HEK293 (cell line): Measurements from ENCODE around the gene VSTM4.

Experiments used
- CTCF ChIA-PET: fragments of 350-600 bp; formaldehyde crosslinking; extraction: SDS; loops from one replicate; lab custom pipeline; 2021; ENCODE audit warnings: antibody characterized with exemption; lab: Yijun Ruan, JAX
- POLR2A ChIA-PET: fragments of 300-600 bp; formaldehyde crosslinking; extraction: SDS; loops from one replicate; lab custom pipeline; 2020; ENCODE audit warnings: antibody characterized with exemption, inconsistent platforms; lab: Yijun Ruan, JAX
- H3K27ac ChIP-seq: fragments of 200-500 bp; sonication (Bioruptor generic); 2 replicates; pipeline ENCODE4 v1.5.1; 2014; ENCODE audit warnings: low read depth, low read length, control low read depth, inconsistent platforms; ENCODE audit errors: extremely low read depth
- H3K36me3 ChIP-seq, 2 experiments: fragments of 200-500 bp in 1 of 2; sonication (Bioruptor generic) in 1 of 2; 1 replicate in 1 of 2; 2 replicates in 1 of 2; pipeline ENCODE4 v1.5.1; 2014 to 2017; ENCODE audit warnings: inconsistent platforms in 2 of 2, low read length in 2 of 2; ENCODE audit not compliant: control insufficient read depth in 2 of 2, insufficient read depth in 1 of 2
- H3K4me1 ChIP-seq: fragments of 200-500 bp; sonication (Bioruptor generic); 2 replicates; pipeline ENCODE4 v1.5.1; 2014; ENCODE audit warnings: mild to moderate bottlenecking, low read length, inconsistent platforms; ENCODE audit not compliant: control insufficient read depth, insufficient read depth
- H3K4me3 ChIP-seq: 2 replicates; pipeline ENCODE4 v1.5.1; 2011; ENCODE audit warnings: low read depth, mild to moderate bottlenecking, control low read depth, low read length, moderate library complexity
- H3K9me3 ChIP-seq: fragments of 200-500 bp; sonication (Bioruptor generic); 2 replicates; pipeline ENCODE4 v1.5.1; 2014; ENCODE audit warnings: low read depth, low read length, inconsistent platforms; ENCODE audit not compliant: control insufficient read depth, insufficient read depth
- GLI4 ChIP-seq: fragments of 450-650 bp; formaldehyde crosslinking; IDR thresholded peaks from 2 replicates; pipeline ENCODE4 v1.5.1; 2016; ENCODE audit warnings: missing biosample characterization, missing genetic modification characterization
- HOXD13 ChIP-seq: sonication (generic); formaldehyde crosslinking; IDR thresholded peaks from 2 replicates; pipeline ENCODE4 v1.8.0; 2022; ENCODE audit warnings: missing genetic modification reagents, borderline replicate concordance
- IKZF3 ChIP-seq: fragments of 450-650 bp; IDR thresholded peaks from 2 replicates; pipeline ENCODE4 v1.5.0; 2018; ENCODE audit warnings: missing biosample characterization, mild to moderate bottlenecking, missing genetic modification characterization, moderate library complexity
- MEIS1 ChIP-seq: sonication (generic); formaldehyde crosslinking; IDR thresholded peaks from 2 replicates; pipeline ENCODE4 v1.8.1; 2022; ENCODE audit warnings: missing genetic modification reagents, mild to moderate bottlenecking, borderline replicate concordance
- SALL2 ChIP-seq: fragments of 450-650 bp; formaldehyde crosslinking; IDR thresholded peaks from 2 replicates; pipeline ENCODE4 v1.5.0; 2017; ENCODE audit warnings: missing biosample characterization, mild to moderate bottlenecking, missing genetic modification characterization, borderline replicate concordance
- YY2 ChIP-seq: fragments of 450-650 bp; formaldehyde crosslinking; IDR thresholded peaks from 2 replicates; pipeline ENCODE4 v1.5.1; 2016; ENCODE audit warnings: missing biosample characterization, missing genetic modification characterization
- ZBTB17 ChIP-seq: fragments of 450-650 bp; formaldehyde crosslinking; IDR thresholded peaks from 2 replicates; pipeline ENCODE4 v1.5.1; 2016; ENCODE audit warnings: missing biosample characterization, missing genetic modification characterization
- ZEB2 ChIP-seq: fragments of 450-650 bp; formaldehyde crosslinking; IDR thresholded peaks from 2 replicates; pipeline ENCODE4 v1.5.1; 2016; ENCODE audit warnings: missing biosample characterization, missing genetic modification characterization
- ZIC2 ChIP-seq: fragments of 450-650 bp; formaldehyde crosslinking; IDR thresholded peaks from 2 replicates; pipeline ENCODE4 v1.5.1; 2016; ENCODE audit warnings: missing biosample characterization, missing genetic modification characterization
- ZNF335 ChIP-seq: fragments of 450-650 bp; formaldehyde crosslinking; conservative IDR thresholded peaks from 2 replicates; pipeline ENCODE4 v1.5.1; 2016; ENCODE audit warnings: missing biosample characterization, missing genetic modification characterization
- ZNF394 ChIP-seq: fragments of 450-650 bp; formaldehyde crosslinking; IDR thresholded peaks from 2 replicates; pipeline ENCODE4 v1.5.1; 2016; ENCODE audit warnings: missing biosample characterization, missing genetic modification characterization, mild to moderate bottlenecking, moderate library complexity, borderline replicate concordance
- ZNF473 ChIP-seq: fragments of 450-650 bp; formaldehyde crosslinking; IDR thresholded peaks from 2 replicates; pipeline ENCODE4 v1.5.1; 2017; ENCODE audit warnings: missing biosample characterization, missing genetic modification characterization
- ZNF501 ChIP-seq: fragments of 450-650 bp; formaldehyde crosslinking; IDR thresholded peaks from 2 replicates; pipeline ENCODE4 v1.5.1; 2016; ENCODE audit warnings: missing biosample characterization, missing genetic modification characterization
- ZNF544 ChIP-seq: fragments of 450-650 bp; formaldehyde crosslinking; IDR thresholded peaks from 2 replicates; pipeline ENCODE4 v1.5.0; 2017; ENCODE audit warnings: missing biosample characterization, missing genetic modification characterization
- ZNF560 ChIP-seq: fragments of 450-650 bp; formaldehyde crosslinking; IDR thresholded peaks from 2 replicates; pipeline ENCODE4 v1.5.1; 2017; ENCODE audit warnings: missing biosample characterization, missing genetic modification characterization, borderline replicate concordance
- ZNF596 ChIP-seq: fragments of 450-650 bp; IDR thresholded peaks from 2 replicates; pipeline ENCODE4 v1.5.0; 2018; ENCODE audit warnings: missing biosample characterization, mild to moderate bottlenecking, missing genetic modification characterization, moderate library complexity
- ZNF629 ChIP-seq: fragments of 450-650 bp; formaldehyde crosslinking; IDR thresholded peaks from 2 replicates; pipeline ENCODE4 v1.5.1; 2017; ENCODE audit warnings: missing biosample characterization, missing genetic modification characterization
- ZNF843 ChIP-seq: fragments of 450-650 bp; formaldehyde crosslinking; IDR thresholded peaks from 2 replicates; pipeline ENCODE4 v1.5.1; 2016; ENCODE audit warnings: missing biosample characterization, missing genetic modification characterization
- ZSCAN16 ChIP-seq: fragments of 450-650 bp; formaldehyde crosslinking; IDR thresholded peaks from 2 replicates; pipeline ENCODE4 v1.5.1; 2016; ENCODE audit warnings: missing biosample characterization, missing genetic modification characterization
- TF ChIP-seq, protein P1 (sequence below): fragments of 450-650 bp; formaldehyde crosslinking; IDR thresholded peaks from 2 replicates; pipeline ENCODE4 v1.5.1; 2016; ENCODE audit warnings: missing biosample characterization, missing genetic modification characterization
- TF ChIP-seq, protein P2 (sequence below): fragments of 450-650 bp; IDR thresholded peaks from 2 replicates; pipeline ENCODE4 v1.5.1; 2018; ENCODE audit warnings: missing biosample characterization, missing genetic modification characterization
- TF ChIP-seq, protein P3 (sequence below): IDR thresholded peaks from 2 replicates; pipeline ENCODE4 v1.6.1; 2011; ENCODE audit warnings: mild to moderate bottlenecking, low read depth, low read length, borderline replicate concordance

VSTM4 gene

DNA sequence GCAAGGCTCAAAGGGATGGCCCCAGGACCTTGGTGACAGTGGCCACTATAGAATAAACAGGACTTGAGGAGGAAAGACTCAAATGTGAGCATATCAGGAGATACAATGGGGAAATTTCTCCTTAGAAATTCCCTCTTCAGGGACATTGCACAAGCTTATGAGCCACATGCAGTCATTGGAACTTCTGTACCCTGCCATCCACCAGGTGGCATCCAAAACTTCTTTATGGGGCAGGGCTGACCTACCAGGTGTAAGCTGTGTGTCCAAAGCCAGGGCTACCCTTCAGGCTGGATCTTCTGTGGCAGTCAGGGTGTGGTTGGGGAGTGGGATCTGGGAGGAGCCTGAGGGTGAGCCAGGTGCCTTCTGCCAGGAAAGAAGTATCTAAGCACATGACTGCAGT, 139.1 kb downstream of the VSTM4 start:
- Histone ChIP-seq H3K4me1 (no peaks in the 10 kb centered on the region), H3K4me3 (no peak overlapping the region), H3K27ac (no peak overlapping the region)
- POLR2A ChIA-PET: no interaction called here
- TF ChIP-seq, protein P1, sequence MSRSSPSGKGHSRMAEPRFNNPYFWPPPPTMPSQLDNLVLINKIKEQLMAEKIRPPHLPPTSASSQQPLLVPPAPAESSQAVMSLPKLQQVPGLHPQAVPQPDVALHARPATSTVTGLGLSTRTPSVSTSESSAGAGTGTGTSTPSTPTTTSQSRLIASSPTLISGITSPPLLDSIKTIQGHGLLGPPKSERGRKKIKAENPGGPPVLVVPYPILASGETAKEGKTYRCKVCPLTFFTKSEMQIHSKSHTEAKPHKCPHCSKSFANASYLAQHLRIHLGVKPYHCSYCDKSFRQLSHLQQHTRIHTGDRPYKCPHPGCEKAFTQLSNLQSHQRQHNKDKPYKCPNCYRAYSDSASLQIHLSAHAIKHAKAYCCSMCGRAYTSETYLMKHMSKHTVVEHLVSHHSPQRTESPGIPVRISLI: no peak
- TF ChIP-seq MEIS1: no peak
- no peak for TF ChIP-seq ZNF629
- TF ChIP-seq ZBTB17: no peak
- TF ChIP-seq ZNF843 (tag by site-specific recombination): no peak
- no peak for TF ChIP-seq ZNF335
- TF ChIP-seq GLI4 (tag by site-specific recombination): no peak
- no peak for TF ChIP-seq ZEB2 (tag by site-specific recombination)
- no peak for TF ChIP-seq HOXD13
- no peak for TF ChIP-seq ZNF544 (tag by site-specific recombination)
- no peak for TF ChIP-seq ZNF473 (tag by site-specific recombination)
- no peak for TF ChIP-seq ZNF501 (tag by site-specific recombination)
- TF ChIP-seq, protein P2, sequence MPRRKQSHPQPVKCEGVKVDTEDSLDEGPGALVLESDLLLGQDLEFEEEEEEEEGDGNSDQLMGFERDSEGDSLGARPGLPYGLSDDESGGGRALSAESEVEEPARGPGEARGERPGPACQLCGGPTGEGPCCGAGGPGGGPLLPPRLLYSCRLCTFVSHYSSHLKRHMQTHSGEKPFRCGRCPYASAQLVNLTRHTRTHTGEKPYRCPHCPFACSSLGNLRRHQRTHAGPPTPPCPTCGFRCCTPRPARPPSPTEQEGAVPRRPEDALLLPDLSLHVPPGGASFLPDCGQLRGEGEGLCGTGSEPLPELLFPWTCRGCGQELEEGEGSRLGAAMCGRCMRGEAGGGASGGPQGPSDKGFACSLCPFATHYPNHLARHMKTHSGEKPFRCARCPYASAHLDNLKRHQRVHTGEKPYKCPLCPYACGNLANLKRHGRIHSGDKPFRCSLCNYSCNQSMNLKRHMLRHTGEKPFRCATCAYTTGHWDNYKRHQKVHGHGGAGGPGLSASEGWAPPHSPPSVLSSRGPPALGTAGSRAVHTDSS (tag by site-specific recombination): no peak
- TF ChIP-seq ZNF596 (tag by site-specific recombination): no peak
- TF ChIP-seq, protein P3, sequence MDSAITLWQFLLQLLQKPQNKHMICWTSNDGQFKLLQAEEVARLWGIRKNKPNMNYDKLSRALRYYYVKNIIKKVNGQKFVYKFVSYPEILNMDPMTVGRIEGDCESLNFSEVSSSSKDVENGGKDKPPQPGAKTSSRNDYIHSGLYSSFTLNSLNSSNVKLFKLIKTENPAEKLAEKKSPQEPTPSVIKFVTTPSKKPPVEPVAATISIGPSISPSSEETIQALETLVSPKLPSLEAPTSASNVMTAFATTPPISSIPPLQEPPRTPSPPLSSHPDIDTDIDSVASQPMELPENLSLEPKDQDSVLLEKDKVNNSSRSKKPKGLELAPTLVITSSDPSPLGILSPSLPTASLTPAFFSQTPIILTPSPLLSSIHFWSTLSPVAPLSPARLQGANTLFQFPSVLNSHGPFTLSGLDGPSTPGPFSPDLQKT: no peak
- TF ChIP-seq, all 188 proteins: peak for 0
- no peaks in the 10 kb centered on the region for H3K9me3 ChIP-seq
- no peaks in the 10 kb centered on the region for H3K36me3 ChIP-seq
- CTCF ChIA-PET: interaction anchor here (0.6 to 1.1 kb wide), 4 partner anchors 318 to 548 kb away, joined by 3 to 6 read pairs (median 3); no protein-coding TSS in a partner anchor

DNA sequence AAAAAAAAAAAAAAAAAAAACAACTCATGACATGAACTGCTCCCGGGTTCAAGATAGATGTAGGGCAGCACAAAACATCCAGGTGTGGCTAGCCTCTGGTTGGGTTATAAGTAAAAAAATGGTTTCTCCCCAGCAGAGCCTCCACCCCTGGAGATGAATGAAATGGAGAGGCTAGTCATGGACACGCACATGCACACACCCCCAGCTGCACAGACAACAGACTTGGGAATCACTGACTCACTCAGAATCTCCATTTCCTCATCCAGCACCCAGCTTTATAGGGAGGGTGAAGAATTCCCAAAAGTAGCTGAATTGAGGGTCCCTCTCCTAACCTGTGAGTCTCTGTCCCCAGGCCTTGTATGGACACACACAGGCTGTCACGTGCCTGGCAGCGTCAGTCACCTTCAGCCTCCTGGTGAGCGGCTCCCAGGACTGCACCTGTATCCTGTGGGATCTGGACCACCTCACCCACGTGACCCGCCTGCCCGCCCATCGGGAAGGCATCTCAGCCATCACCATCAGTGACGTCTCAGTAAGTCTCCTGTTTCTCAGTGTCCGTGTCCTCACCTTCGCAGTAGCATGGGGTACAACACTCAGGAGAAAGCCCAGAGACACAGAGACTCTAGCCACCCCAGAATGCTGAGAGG, 140.7 kb downstream of the VSTM4 start:
- TF ChIP-seq ZIC2 (tag by site-specific recombination): no peak
- no peak for TF ChIP-seq ZNF473 (tag by site-specific recombination)
- TF ChIP-seq ZNF560 (tag by site-specific recombination): no peak
- TF ChIP-seq SALL2 (tag by site-specific recombination): no peak
- TF ChIP-seq ZNF394 (tag by site-specific recombination): no peak
- TF ChIP-seq ZSCAN16: no peak
- TF ChIP-seq YY2 (tag by site-specific recombination): no peak
- TF ChIP-seq IKZF3 (tag by site-specific recombination): no peak
- no peaks in the 10 kb centered on the region for H3K9me3 ChIP-seq
- CTCF ChIA-PET: interaction anchor here (0.6 kb wide), 2 partner anchors 42 to 450 kb away, joined by 3 read pairs; no protein-coding TSS in a partner anchor
- H3K36me3 ChIP-seq: no peaks in the 10 kb centered on the region
- no peak overlapping the region for H3K4me3 ChIP-seq
- POLR2A ChIA-PET: no interaction called here
- H3K27ac ChIP-seq: no peak overlapping the region
- H3K4me1 ChIP-seq: no peaks in the 10 kb centered on the region
